ENCODE measurements around the gene SEPTIN11. TPM values are rescaled to one million over a fixed set of nuclear protein-coding genes. Genes with fewer than 3 reads are reported as not detected.

Gene SEPTIN11
- total and polyA plus RNA-seq, 4 donors, result 17.2 to 37.4 (median 25.1) TPM

DNA sequence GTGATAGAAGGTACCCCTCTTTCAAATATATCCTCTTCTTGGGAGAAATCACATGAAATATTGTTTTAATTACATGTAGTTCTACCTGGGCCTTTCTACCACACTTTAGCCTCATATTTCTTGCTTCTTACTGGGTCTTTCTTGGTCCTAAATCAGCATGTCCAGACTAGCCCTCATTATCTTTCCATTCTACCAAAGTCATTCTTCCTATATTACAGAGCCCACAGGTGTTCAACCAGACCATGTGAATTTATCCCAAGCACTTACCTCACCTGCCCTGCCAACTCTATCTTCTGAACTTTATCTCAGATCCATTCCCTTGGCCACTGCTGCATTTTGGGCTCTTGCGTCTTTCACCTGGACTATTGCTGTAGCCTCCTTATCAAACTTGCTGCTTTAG lies 39.8 kb upstream of the SEPTIN11 start:
- peaks cover under 1 to 4% (median 1%) of the 10 kb centered on the region in 4 donors for H3K36me3 ChIP-seq (ENCODE audit: control insufficient read depth in 4 of 4, insufficient read depth in 3 of 4, low read depth in 1 of 4, low read length in 3 of 4)
- H3K27ac ChIP-seq (ENCODE audit: low read depth in 1 of 2, low read length in 2 of 2), result no peak overlapping the region
- H3K4me3 ChIP-seq (ENCODE audit: low read depth in 1 of 3, low read length in 3 of 3), result no peak overlapping the region
- no peaks in the 10 kb centered on the region for H3K27me3 ChIP-seq (ENCODE audit: control insufficient read depth in 4 of 4, insufficient read depth in 4 of 4, low read length in 3 of 4)
- H3K4me1 ChIP-seq (ENCODE audit: control insufficient read depth in 4 of 4, insufficient read depth in 4 of 4, low read length in 3 of 4), result no peaks in the 10 kb centered on the region
- H3K9ac ChIP-seq (ENCODE audit: low read depth in 1 of 2, low read length in 2 of 2), result no peak overlapping the region
- 100% methylated on average over 1 of the region's 1 CpG for WGBS
- DNase-seq (ENCODE audit: low spot score), result no peak
- no peak for TF ChIP-seq ZBTB33 (IDR thresholded peaks at IDR 0.05)
- no peak for TF ChIP-seq RXRA (IDR thresholded peaks at IDR 0.05)
- no peak for TF ChIP-seq HNF4A (conservative IDR thresholded peaks at IDR 0.05)
- no peak for TF ChIP-seq TAF1 (conservative IDR thresholded peaks at IDR 0.05)
- TF ChIP-seq FOXA2 (IDR thresholded peaks at IDR 0.05), result no peak
- no peaks in the 10 kb centered on the region for H3K9me3 ChIP-seq (ENCODE audit: control insufficient read depth in 4 of 4, low read length in 3 of 4)

GRCh38 chr4:76920715-76921114 lies 28.8 kb upstream of the SEPTIN11 start:
- no peak for DNase-seq (ENCODE audit: low spot score)
- Histone ChIP-seq H3K4me3 (ENCODE audit: low read depth in 1 of 3, low read length in 3 of 3) (no peak overlapping the region), H3K27ac (ENCODE audit: low read depth in 1 of 2, low read length in 2 of 2) (no peak overlapping the region), H3K4me1 (ENCODE audit: control insufficient read depth in 4 of 4, insufficient read depth in 4 of 4, low read length in 3 of 4) (no peaks in the 10 kb centered on the region), H3K9me3 (ENCODE audit: control insufficient read depth in 4 of 4, low read length in 3 of 4) (no peaks in the 10 kb centered on the region), H3K9ac (ENCODE audit: low read depth in 1 of 2, low read length in 2 of 2) (no peak overlapping the region), H3K27me3 (ENCODE audit: control insufficient read depth in 4 of 4, insufficient read depth in 4 of 4, low read length in 3 of 4) (no peaks in the 10 kb centered on the region), H3K36me3 (ENCODE audit: control insufficient read depth in 4 of 4, insufficient read depth in 3 of 4, low read depth in 1 of 4, low read length in 3 of 4) (no peaks in the 10 kb centered on the region)
- TF ChIP-seq HNF4A (conservative IDR thresholded peaks at IDR 0.05) (no peak), RXRA (IDR thresholded peaks at IDR 0.05) (no peak), EGR1 (IDR thresholded peaks at IDR 0.05; ENCODE audit: low read depth in 2 of 2) (no peak), NR2F2 (IDR thresholded peaks at IDR 0.05) (no peak), FOXA2 (IDR thresholded peaks at IDR 0.05) (no peak), FOXA1 (IDR thresholded peaks at IDR 0.05) (no peak), YY1 (IDR thresholded peaks at IDR 0.05) (no peak), RAD21 (IDR thresholded peaks at IDR 0.05) (no peak), ZBTB33 (IDR thresholded peaks at IDR 0.05) (no peak), ATF3 (IDR thresholded peaks at IDR 0.05) (no peak), SP1 (IDR thresholded peaks at IDR 0.05) (no peak)
- TF ChIP-seq, protein P1, sequence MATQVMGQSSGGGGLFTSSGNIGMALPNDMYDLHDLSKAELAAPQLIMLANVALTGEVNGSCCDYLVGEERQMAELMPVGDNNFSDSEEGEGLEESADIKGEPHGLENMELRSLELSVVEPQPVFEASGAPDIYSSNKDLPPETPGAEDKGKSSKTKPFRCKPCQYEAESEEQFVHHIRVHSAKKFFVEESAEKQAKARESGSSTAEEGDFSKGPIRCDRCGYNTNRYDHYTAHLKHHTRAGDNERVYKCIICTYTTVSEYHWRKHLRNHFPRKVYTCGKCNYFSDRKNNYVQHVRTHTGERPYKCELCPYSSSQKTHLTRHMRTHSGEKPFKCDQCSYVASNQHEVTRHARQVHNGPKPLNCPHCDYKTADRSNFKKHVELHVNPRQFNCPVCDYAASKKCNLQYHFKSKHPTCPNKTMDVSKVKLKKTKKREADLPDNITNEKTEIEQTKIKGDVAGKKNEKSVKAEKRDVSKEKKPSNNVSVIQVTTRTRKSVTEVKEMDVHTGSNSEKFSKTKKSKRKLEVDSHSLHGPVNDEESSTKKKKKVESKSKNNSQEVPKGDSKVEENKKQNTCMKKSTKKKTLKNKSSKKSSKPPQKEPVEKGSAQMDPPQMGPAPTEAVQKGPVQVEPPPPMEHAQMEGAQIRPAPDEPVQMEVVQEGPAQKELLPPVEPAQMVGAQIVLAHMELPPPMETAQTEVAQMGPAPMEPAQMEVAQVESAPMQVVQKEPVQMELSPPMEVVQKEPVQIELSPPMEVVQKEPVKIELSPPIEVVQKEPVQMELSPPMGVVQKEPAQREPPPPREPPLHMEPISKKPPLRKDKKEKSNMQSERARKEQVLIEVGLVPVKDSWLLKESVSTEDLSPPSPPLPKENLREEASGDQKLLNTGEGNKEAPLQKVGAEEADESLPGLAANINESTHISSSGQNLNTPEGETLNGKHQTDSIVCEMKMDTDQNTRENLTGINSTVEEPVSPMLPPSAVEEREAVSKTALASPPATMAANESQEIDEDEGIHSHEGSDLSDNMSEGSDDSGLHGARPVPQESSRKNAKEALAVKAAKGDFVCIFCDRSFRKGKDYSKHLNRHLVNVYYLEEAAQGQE (IDR thresholded peaks at IDR 0.05), result no peak

All from liver (tissue), 9 donors.